Kidney epithelial cell (primary cell): Measurements from ENCODE around the gene PPEF1. TPM values are rescaled to one million over a fixed set of nuclear protein-coding genes. Genes with fewer than 3 reads are reported as not detected.

Experiments used
- DNase-seq: peaks from one replicate; pipeline ENCODE4 v3.0.0-alpha.2; 2010; ENCODE audit warnings: low read depth
- H3K27me3 ChIP-seq: 2 replicates; pipeline ENCODE4 v1.6.0; 2011; ENCODE audit warnings: low read length; ENCODE audit not compliant: control insufficient read depth, insufficient read depth
- H3K36me3 ChIP-seq: 2 replicates; pipeline ENCODE4 v1.5.1; 2011; ENCODE audit warnings: low read length; ENCODE audit not compliant: control insufficient read depth, insufficient read depth
- H3K4me3 ChIP-seq: 2 replicates; pipeline ENCODE4 v1.5.1; 2011; ENCODE audit warnings: low read depth, mild to moderate bottlenecking, control low read depth, low read length
- CTCF ChIP-seq: IDR thresholded peaks from 2 replicates; pipeline ENCODE4 v1.5.1; 2011; ENCODE audit warnings: mild to moderate bottlenecking, moderate library complexity, low read length, control low read depth, inconsistent platforms; ENCODE audit not compliant: insufficient read depth, poor library complexity, severe bottlenecking
- total RNA-seq: library from RNA; depleted of rRNA; stranded (reverse); fragments of >200 nt; gene quantifications from 2 replicates; pipeline ENCODE4 v1.2.3, GENCODE V29; 2015

PPEF1 gene
- total RNA-seq, 1 donor from 2014 or later = not detected

GRCh38 chrX:18792828-18793227, 85.4 kb downstream of the PPEF1 start:
- no peak for TF ChIP-seq CTCF
- no peak for DNase-seq
- H3K4me3 ChIP-seq = no peak overlapping the region
- no peaks in the 10 kb centered on the region for H3K27me3 ChIP-seq
- H3K36me3 ChIP-seq = no peaks in the 10 kb centered on the region

GRCh38 chrX:18793601-18794089, 86.2 kb downstream of the PPEF1 start:
- Histone ChIP-seq H3K27me3 (no peaks in the 10 kb centered on the region), H3K4me3 (no peak overlapping the region), H3K36me3 (no peaks in the 10 kb centered on the region)
- no peak for TF ChIP-seq CTCF
- DNase-seq = no peak

GRCh38 chrX:18797141-18797540, 89.7 kb downstream of the PPEF1 start:
- H3K4me3 ChIP-seq = no peak overlapping the region
- no peak for DNase-seq
- no peaks in the 10 kb centered on the region for H3K27me3 ChIP-seq
- TF ChIP-seq CTCF = no peak
- H3K36me3 ChIP-seq = no peaks in the 10 kb centered on the region

- no peak for DNase-seq
- Histone ChIP-seq H3K27me3 (no peaks in the 10 kb centered on the region), H3K36me3 (no peaks in the 10 kb centered on the region), H3K4me3 (no peak overlapping the region)
- no peak for TF ChIP-seq CTCF
Observed at GRCh38 chrX:18799911-18800310, 92.5 kb downstream of the PPEF1 start.

- Histone ChIP-seq H3K36me3 (no peaks in the 10 kb centered on the region), H3K4me3 (no peak overlapping the region), H3K27me3 (no peaks in the 10 kb centered on the region)
- no peak for TF ChIP-seq CTCF
- no peak for DNase-seq
Observed at GRCh38 chrX:18809641-18810040, 102.2 kb downstream of the PPEF1 start.

- TF ChIP-seq CTCF = no peak
- no peak for DNase-seq
Observed at GRCh38 chrX:18810416-18810815, 103.0 kb downstream of the PPEF1 start.

More at GRCh38 chrX:18810416-18810815, 103.0 kb downstream of the PPEF1 start:
- H3K27me3 ChIP-seq = no peaks in the 10 kb centered on the region
- H3K36me3 ChIP-seq = no peaks in the 10 kb centered on the region
- H3K4me3 ChIP-seq = no peak overlapping the region
